SK-MEL-5 (cell line): ENCODE data around the gene IFI27L1. TPM values are rescaled to one million over a fixed set of nuclear protein-coding genes. Genes with fewer than 3 reads are reported as not detected.

ENCODE experiments used
- DNase-seq: peaks from one replicate; pipeline ENCODE4 v3.0.0-alpha.2; 2016; ENCODE audit warnings: low read depth, low spot score
- in situ Hi-C: cut with HindIII; loops from 2 replicates; pipeline ENCODE4 v1.10.0; 2016; ENCODE audit warnings: low sequenced_read_pairs, high pct_unique_total_duplicates, low pct_unique_long_range_greater_than_20kb
- polyA plus RNA-seq, 2 experiments: library from polyadenylated mRNA; depleted of rRNA; stranded (reverse); fragments of >200 nt; gene quantifications; 2 replicates each; pipeline ENCODE4 v1.2.3, GENCODE V29; 2015
- total RNA-seq: library from RNA; depleted of rRNA; stranded (reverse); fragments of >200 nt; shearing (Covaris generic); gene quantifications from 2 replicates; pipeline ENCODE4 v1.2.3, GENCODE V29; 2014; rRNA removed

IFI27L1 gene, protein sequence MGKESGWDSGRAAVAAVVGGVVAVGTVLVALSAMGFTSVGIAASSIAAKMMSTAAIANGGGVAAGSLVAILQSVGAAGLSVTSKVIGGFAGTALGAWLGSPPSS
- 9.0 and 11.2 TPM in 2 replicates for total RNA-seq
- polyA plus RNA-seq (2015; cell fraction: cytosol; rRNA removed) = 9.5 and 15.4 TPM in 2 replicates
- 8.6 and 30.4 TPM in 2 replicates for polyA plus RNA-seq (2015; cell fraction: nucleus; rRNA removed)

DNA sequence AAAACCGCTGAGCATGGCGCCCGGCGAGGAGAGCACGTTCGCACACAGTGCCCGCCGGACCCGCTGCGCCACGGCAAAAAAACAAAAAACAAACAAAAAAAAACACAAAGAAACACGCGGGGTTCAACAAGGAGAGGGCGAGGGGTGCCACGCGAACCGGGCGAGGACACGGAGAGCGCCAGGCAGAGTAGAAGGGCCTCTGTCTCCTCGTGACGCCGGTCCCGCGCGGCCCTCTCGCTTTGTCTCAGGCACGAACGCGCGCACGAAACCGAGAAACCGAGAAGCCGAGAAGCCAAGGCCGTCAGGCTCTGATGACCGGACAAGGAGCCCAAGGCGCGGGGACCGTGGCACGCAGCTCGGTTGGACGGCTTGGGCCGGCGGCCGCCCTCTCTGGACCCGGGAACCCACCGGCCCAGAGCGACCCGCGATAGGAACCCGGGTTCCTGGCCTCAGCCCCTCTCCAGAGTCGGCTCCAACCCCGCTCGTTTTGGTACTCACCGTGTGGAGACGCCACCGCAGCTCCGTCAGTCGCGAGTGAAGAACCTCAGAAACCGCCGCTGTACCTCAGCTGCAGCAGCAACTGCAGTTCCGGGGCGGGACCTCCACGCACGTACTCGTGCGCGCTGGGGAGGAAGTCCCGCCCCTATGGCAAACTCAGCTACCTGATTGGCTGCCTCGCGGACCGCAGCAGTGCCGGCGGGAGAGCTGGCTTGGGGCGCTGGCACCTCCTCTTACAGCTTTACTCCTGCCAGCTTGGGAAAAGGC, at the start of gene IFI27L1, which contains the start of gene DDX24:
TSS of gene IFI27L1 (plus strand) at position 690 of the 765 bp plus-strand sequence. CDS start 15,628 bp downstream, outside the sequence.
TSS of gene DDX24 (minus strand) at position 582 of the 765 bp plus-strand sequence. CDS start 1,460 bp downstream, outside the sequence.
- in situ Hi-C loops = no loop called here
- DNase-seq = peak; percentile 91

DNA sequence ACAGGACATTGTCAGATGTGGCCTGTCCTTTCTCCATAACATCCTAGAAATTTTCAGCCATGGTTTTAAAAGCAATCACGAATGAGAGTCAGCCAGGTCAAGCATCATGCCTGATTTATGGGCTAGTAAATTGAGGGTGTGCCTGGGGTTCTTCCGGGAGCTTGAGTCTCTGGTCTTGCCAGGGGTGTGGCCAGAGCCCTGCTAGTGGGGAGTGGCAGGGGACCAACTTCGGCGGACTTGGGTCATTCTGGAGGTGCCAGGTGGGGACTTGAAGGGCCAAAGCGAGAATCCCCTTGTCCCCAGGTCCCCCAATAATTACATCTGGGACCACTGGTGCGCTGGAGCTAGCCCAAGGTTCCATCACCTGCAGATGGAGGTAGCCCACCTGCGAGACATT, 49.2 kb upstream of the IFI27L1 start:
- in situ Hi-C loops = loop anchor here (25.0 kb wide), 1 partner anchor 155 kb away; no protein-coding TSS in a partner anchor
- DNase-seq = no peak

DNA sequence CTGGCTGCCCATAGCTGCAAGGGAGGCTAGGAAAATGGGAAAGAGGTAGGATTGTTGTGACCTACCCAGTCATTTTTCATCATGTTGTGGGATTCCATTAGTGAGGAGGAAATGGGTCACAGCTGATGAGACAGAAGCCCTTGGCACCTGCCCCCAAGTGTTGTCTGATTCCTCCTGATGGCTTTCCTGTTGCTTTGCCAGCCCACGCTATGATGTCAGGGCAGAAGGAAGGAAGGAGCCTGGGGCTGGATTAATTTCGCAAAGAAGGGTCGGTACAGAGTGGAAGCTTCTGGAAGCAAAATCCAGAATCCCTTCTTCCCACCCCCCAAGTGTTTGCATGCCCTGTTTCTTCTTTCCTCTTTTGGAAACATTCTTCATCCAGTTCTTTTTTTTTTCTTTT, 46.2 kb upstream of the IFI27L1 start:
- in situ Hi-C loops = loop anchor here (25.0 kb wide), 1 partner anchor 152 kb away; no protein-coding TSS in a partner anchor
- no peak for DNase-seq

DNA sequence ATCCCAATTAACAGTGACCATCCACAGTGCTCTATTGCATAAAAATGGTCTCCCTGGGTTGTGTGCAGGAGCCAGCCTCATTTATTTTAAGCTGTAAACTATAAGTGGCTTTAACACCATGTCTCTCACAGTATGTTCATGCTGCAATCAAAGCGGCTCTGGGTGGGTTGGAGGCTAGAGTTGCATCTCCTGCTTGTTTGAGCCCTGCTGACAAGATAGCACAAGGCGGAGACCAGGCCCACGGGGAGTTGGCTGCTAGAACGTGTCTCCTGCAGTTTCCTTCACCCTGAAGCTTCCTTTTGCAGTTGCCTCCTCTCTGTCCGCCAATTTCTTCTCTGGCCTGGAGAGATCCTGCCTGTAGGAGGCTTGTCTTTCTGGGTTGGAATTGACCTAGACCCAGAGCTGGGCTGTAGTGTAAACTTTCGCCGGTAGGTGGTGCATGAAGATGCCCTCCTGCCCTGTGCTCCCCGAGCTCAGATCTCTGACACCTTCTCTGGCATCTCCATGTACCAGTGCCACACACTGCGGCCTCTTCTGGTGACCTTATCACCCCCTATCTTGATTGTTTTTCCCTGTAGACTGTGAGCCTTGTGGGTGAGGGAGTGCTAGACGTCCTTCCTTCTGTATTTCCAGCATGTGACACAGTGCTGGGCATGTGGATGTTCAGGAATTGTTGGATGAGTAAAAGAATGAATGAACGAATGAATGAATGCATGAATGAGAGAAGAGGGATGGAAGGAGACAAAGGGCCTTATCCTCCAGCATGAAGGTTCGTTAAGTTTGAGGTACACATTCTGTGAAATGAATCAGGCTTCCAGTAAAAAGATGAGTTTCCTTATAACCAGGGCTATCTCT, 44.6 kb upstream of the IFI27L1 start:
- peak; percentile 90 for DNase-seq
- in situ Hi-C loops = loop anchor here (25.0 kb wide), 1 partner anchor 151 kb away; no protein-coding TSS in a partner anchor

DNA sequence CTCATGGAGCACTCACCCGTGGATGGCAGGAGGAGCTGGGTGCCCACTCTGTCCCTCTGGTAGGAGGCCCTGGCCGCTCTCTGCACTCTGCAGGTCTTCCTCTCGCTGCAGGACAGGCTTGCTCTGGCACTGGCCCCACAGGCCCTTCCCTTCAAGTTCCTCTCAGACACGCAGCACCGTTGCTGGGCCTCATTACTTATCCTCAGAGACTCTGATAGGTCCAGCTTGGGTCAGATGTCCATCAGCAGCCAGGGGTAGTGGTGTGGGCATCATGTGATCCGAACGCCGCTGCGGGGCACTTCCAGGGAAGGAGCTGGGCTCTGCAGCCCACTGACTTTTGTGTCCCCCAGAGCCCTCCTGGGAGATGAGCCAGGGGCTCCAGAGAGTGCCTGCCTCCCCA, 43.2 kb upstream of the IFI27L1 start:
- no peak for DNase-seq
- in situ Hi-C loops = loop anchor here (25.0 kb wide), 1 partner anchor 149 kb away; no protein-coding TSS in a partner anchor

DNA sequence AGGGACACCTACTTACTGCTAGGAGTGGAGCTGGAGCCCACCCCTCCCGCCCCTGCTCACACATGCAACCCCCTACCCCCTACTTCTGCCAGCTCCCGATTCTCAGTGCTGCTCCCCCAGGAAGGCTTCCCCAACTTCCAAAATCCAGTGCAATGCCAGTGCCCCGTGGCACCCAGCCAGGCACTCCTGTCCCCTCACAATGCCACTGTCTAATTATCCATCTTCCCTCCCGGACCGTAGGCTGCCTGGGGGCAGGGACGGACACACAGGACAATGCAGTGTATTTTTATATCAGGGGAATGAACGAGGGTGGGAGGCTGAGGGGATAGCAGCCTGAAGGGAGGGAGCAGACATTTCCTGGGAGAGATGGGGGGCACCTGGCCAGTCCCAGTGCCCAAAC, 42.6 kb upstream of the IFI27L1 start:
- in situ Hi-C loops = loop anchor here (25.0 kb wide), 1 partner anchor 149 kb away; no protein-coding TSS in a partner anchor
- no peak for DNase-seq

DNA sequence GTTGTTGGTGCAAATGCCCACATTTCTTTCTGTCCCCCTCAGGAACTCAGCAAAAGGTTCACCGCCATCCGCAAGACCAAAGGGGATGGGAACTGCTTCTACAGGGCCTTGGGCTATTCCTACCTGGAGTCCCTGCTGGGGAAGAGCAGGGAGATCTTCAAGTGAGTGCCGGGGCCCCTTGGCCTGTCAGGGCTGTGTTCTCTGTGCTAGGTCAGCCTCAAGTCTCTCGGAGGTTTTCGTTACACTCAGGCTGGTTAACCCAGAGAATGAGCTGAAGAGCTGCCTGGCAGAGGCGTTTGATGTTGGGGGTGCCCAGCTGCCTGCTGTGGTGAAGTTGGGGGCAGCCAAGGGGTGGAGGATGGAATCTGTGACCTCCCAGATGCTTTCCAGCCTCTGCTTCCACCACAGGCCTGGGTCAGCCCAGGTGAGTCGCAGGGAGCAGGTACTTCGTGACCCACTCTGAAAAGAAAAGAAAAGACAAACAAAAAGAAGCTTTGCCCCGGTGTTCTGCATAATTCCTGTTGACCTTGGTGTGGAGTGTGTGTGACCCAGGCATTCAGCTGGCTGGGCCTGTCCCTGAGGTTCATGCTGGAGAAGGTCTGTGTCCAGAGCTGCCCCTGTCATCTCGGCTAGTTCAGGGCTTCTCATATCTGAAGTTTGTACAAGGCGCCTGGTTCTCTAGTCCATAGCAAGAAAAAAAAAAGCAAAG, 42.0 kb upstream of the IFI27L1 start:
- DNase-seq = no peak
- in situ Hi-C loops = loop anchor here (25.0 kb wide), 1 partner anchor 148 kb away; no protein-coding TSS in a partner anchor

DNA sequence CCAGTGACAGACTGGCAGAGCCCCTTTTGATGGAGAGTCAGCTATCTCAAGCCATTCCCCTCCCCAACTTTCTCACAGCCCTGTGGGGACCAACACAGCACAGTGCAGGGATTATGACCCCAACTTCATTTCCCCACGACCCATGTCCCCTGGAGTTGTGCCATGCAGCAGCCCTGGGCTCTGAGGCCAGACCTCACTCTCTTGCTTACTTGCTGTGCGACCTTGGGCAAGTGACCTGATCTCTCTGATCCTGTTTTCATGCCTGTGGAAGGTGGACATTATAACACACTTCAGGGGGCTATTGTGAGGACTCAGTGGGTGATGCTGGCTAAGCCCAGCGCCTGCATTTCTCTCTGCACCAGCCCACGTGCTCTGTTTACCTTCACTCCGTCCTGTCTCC, 40.9 kb upstream of the IFI27L1 start:
- in situ Hi-C loops = loop anchor here (25.0 kb wide), 1 partner anchor 147 kb away; no protein-coding TSS in a partner anchor
- DNase-seq = no peak

DNA sequence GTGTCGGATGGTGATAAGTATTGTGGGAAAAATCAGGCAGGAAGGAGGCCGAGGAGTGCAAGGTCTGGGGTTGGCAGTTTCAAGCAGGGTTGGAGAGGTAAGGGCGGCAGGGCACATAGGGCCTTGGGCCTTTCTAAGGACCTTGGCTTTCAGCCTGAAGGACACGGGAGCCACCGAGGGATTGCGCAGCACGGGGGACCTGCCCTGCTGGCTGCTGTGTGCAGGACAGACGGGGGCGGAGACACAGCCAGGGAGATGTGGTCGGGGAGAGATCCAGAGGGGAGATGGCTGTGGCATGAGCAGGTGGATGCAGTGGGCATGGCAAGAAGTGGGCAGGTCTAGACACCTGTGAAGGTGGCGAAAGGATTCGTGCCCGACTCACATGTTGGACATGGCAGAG, 40.3 kb upstream of the IFI27L1 start:
- DNase-seq = no peak
- in situ Hi-C loops = loop anchor here (25.0 kb wide), 1 partner anchor 147 kb away; no protein-coding TSS in a partner anchor

DNA sequence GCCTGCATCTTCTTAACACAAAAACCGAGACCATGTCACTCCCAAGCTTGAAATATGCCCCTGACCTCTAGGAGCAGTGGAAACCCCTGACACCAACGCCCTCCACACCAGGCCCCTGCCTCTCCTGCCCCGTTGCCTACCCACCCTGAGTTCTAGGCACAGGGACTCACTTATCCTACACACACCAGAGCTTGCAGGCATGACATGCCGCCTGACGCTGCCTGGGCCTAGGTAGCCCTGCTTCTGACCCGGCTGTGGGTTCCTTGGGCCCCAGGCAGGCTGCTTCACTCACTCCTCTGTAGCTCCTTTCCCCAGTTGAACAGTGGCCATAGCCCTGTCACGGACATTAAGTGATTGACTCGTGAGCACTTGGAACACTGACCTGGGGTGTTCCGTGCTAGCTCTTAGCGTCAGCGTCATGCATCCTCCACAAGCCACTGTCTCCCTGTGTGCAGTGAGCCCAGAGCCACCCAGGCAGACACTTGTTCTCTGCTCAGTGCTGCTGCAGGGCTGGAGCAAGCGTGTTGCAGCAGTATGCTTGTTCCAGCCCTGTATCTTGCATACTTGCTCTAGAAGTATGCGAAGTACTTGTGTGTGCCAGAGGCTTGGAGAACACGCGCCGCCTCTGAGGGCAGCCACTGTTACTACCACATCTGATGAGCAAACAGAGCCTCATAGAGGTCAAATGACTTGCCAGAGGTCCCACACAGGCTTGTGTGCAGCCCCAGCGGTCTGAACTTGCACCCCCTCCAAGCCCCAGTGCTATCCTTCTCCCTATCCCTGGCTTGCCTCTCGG, 39.4 kb upstream of the IFI27L1 start:
- DNase-seq = no peak
- in situ Hi-C loops = loop anchor here (25.0 kb wide), 1 partner anchor 146 kb away; no protein-coding TSS in a partner anchor

DNA sequence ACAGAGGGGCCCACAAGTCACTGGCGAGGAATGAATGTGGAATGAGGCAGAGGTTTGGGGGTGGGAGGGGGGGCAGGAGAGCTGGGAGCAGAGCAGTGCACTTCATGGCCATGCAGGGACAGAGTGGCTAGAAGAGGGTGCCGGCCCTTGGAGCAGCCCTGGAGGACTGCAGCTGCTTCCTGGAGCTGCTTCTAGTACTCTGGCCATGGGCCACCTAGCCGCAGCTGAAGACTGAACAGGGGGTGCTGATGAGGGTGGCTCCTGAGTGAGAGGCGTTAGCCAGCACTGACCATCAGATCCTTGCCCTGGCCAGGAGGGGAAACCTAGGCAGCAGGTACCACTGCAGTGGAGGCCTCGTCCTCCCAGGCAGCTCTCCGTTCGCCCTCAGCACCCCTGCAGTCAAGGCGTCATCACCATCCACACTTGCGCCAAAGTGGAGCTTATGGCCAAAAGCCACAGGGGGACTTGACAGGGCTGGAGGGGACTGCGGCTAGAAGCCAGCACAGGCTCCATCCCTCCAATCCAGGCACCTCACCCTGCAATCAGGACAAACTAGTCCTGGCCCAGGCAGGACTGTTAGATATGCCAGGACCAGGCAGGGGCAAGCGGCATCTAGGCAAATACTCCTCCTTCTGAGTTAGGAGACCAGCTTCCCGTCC, 38.5 kb upstream of the IFI27L1 start:
- DNase-seq = no peak
- in situ Hi-C loops = loop anchor here (25.0 kb wide), 1 partner anchor 145 kb away; no protein-coding TSS in a partner anchor

DNA sequence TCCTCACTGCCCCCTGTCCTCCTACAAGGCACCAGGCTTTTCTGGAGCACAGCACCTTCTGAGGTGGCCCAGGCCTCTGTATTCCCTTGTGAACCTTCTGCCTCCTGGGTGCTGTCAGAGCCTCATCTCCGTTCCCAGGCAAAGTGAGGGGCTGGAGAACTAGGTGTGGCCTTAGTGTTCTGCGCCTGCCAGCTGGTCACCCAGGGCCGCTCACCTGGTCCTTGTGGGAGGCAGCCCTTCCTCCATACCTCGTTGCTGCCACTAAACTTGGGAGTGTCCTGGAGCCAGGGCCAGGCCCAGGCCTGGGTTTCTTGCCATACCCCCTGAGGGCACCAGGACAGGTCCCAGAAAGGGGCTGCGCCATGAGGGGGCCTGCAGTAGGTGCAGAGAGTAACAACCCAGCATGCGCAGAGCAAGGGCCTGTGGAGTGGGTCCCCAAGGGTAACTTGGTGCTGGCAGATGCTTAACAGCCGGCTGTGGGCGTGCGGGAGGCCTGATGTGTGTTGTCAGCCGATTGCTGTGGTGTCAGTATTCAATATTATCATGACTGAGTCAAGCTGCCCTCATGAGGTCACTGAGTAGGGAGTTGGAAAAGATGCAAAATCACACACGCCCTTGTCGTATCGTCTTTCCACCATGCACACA, 37.9 kb upstream of the IFI27L1 start:
- no peak for DNase-seq

DNA sequence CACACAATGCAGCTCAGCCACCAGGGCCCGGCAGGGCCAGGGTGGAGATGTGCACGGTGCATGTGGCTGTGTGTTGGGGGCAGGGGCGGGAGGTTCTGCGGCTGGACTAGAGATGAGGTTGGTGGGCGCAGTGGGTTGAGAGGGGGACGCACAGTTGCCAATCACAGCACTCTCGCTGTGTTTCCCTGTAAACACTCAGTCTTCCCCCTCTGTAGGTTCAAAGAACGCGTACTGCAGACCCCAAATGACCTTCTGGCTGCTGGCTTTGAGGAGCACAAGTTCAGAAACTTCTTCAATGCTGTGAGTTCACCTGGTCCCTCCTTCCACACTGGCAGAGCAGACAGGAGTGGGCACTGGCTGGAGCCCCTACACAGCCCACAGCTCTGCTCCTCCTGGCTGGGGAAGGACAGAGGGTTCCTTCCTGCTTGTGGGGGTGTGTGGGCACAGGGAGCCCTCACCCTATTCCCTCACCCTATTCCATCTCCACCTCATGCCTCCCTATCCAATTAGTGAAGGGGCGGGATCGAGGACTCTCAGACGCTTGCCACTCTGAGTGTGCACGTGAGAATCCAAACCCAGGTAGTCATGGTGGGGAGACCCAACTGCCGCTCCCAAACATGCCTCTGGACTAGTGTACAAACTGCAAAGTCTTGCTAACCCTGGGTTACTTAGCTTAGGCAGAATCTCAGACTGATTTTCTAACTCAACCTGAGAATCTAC, 37.2 kb upstream of the IFI27L1 start:
- in situ Hi-C loops = loop anchor here (25.0 kb wide), 1 partner anchor 143 kb away; no protein-coding TSS in a partner anchor
- no peak for DNase-seq

More for the DNA sequence above, 37.9 kb upstream of the IFI27L1 start:
- in situ Hi-C loops = loop anchor here (25.0 kb wide), 1 partner anchor 144 kb away; no protein-coding TSS in a partner anchor

DNA sequence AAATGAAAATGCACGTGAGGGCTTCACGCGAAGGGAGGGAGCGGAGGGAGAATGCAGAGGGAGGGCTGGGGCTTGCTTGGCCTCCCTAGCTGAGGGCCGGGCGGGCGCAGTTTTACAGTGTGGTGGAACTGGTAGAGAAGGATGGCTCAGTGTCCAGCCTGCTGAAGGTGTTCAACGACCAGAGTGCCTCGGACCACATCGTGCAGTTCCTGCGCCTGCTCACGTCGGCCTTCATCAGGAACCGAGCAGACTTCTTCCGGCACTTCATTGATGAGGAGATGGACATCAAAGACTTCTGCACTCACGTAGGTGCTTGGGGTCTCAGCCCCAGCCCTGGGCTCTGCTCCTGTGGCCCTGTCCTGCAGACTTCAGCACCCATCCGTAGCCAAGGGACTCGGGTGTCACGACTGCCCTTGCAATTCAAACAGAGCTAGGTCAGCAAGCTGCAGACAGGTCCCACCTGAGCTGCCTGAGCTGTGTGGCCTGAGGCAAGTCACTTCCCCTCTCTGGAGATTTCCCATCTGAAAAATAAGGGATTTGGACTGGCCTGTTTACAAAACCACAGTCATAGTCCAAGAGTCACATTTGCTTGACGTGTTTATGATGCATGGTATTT, 36.5 kb upstream of the IFI27L1 start:
- in situ Hi-C loops = loop anchor here (25.0 kb wide), 1 partner anchor 143 kb away; no protein-coding TSS in a partner anchor
- no peak for DNase-seq
